Mesenchymal stem cell (in vitro differentiated cells and primary cell): ENCODE measurements around the gene WDFY3.

Experiments
- DNase-seq: peaks from one replicate; pipeline ENCODE4 v3.0.0-alpha.2; 2013
- H2AFZ ChIP-seq: one replicate; pipeline ENCODE4 v1.6.1; 2013; ENCODE audit warnings: low read depth, mild to moderate bottlenecking, control low read depth, inconsistent platforms, low read length, moderate library complexity
- H2AK5ac ChIP-seq: 2 replicates; pipeline ENCODE4 v1.6.1; 2013; ENCODE audit warnings: low read length, moderate library complexity, mild to moderate bottlenecking, inconsistent platforms; ENCODE audit not compliant: severe bottlenecking
- H2BK120ac ChIP-seq: one replicate; pipeline ENCODE4 v1.6.1; 2013; ENCODE audit warnings: low read depth, mild to moderate bottlenecking, inconsistent platforms, low read length, moderate library complexity
- H2BK12ac ChIP-seq, 2 experiments: one replicate each; pipeline ENCODE4 v1.6.1; 2013; ENCODE audit warnings: inconsistent platforms in 2 of 2, low read length in 2 of 2, mild to moderate bottlenecking in 2 of 2, moderate library complexity in 2 of 2, control low read depth in 1 of 2
- H2BK15ac ChIP-seq: one replicate; pipeline ENCODE4 v1.6.1; 2013; ENCODE audit warnings: mild to moderate bottlenecking, low read depth, inconsistent platforms; ENCODE audit not compliant: poor library complexity, severe bottlenecking
- H2BK5ac ChIP-seq: 2 replicates; pipeline ENCODE4 v1.6.1; 2013; ENCODE audit warnings: low read depth, mild to moderate bottlenecking, low read length, control low read depth, inconsistent platforms; ENCODE audit not compliant: poor library complexity, severe bottlenecking
- H3K14ac ChIP-seq, 2 experiments: one replicate each; pipeline ENCODE4 v1.6.1; 2013; ENCODE audit warnings: inconsistent platforms in 2 of 2, low read length in 2 of 2, control low read depth in 1 of 2, mild to moderate bottlenecking in 1 of 2, moderate library complexity in 1 of 2
- H3K18ac ChIP-seq, 2 experiments: one replicate each; pipeline ENCODE4 v1.6.1; 2013; ENCODE audit warnings: inconsistent platforms in 2 of 2, low read length in 2 of 2, control low read depth in 1 of 2, low read depth in 1 of 2, mild to moderate bottlenecking in 1 of 2
- H3K23ac ChIP-seq, 2 experiments: one replicate each; pipeline ENCODE4 v1.6.1; 2013; ENCODE audit warnings: inconsistent platforms in 2 of 2, low read length in 2 of 2, mild to moderate bottlenecking in 2 of 2, moderate library complexity in 2 of 2, control low read depth in 1 of 2
- H3K27ac ChIP-seq: 2 replicates; pipeline ENCODE4 v1.5.1; 2013; ENCODE audit warnings: mild to moderate bottlenecking, moderate library complexity, low read length, control low read depth, inconsistent platforms; ENCODE audit not compliant: poor library complexity, severe bottlenecking
- H3K27me3 ChIP-seq, 2 experiments: 2 replicates each; pipeline versions ENCODE4 v1.6.1 to v1.7.0; 2013; ENCODE audit warnings: low read length in 2 of 2, mild to moderate bottlenecking in 2 of 2, moderate library complexity in 2 of 2, control low read depth in 1 of 2, inconsistent platforms in 1 of 2; ENCODE audit not compliant: control insufficient read depth in 1 of 2, insufficient read depth in 1 of 2
- H3K36me3 ChIP-seq, 2 experiments: 2 replicates each; pipeline versions ENCODE4 v1.6.1 to v1.7.0; 2013; ENCODE audit warnings: low read length in 2 of 2, control low read depth in 1 of 2, inconsistent platforms in 1 of 2, low read depth in 1 of 2, mild to moderate bottlenecking in 1 of 2; ENCODE audit not compliant: insufficient read depth in 2 of 2, control insufficient read depth in 1 of 2
- H3K4ac ChIP-seq, 2 experiments: one replicate each; pipeline ENCODE4 v1.6.1; 2013; ENCODE audit warnings: inconsistent platforms in 2 of 2, low read length in 2 of 2, mild to moderate bottlenecking in 2 of 2, moderate library complexity in 2 of 2, control low read depth in 1 of 2, low read depth in 1 of 2
- H3K4me1 ChIP-seq: 2 replicates; pipeline ENCODE4 v1.6.1; 2013; ENCODE audit warnings: low read depth, low read length, control low read depth; ENCODE audit not compliant: control insufficient read depth, insufficient read depth
- H3K4me2 ChIP-seq: 2 replicates; pipeline ENCODE4 v1.6.1; 2013; ENCODE audit warnings: low read length, mild to moderate bottlenecking, inconsistent platforms; ENCODE audit not compliant: poor library complexity, severe bottlenecking
- H3K4me3 ChIP-seq, 2 experiments: 2 replicates each; pipeline versions ENCODE4 v1.5.1 to v1.7.0; 2013; ENCODE audit warnings: low read length in 2 of 2, mild to moderate bottlenecking in 2 of 2, control low read depth in 1 of 2, low read depth in 1 of 2; ENCODE audit not compliant: insufficient read depth in 1 of 2
- H3K79me1 ChIP-seq: replicated peaks from 2 replicates; pipeline ENCODE4 v1.6.1; 2013; ENCODE audit warnings: mild to moderate bottlenecking, control low read depth, low read length, inconsistent platforms; ENCODE audit not compliant: poor library complexity, severe bottlenecking
- H3K9ac ChIP-seq: 2 replicates; pipeline ENCODE4 v1.7.0; 2013; ENCODE audit warnings: mild to moderate bottlenecking, low read length, moderate library complexity
- H3K9me3 ChIP-seq: 2 replicates; pipeline ENCODE4 v1.7.0; 2013; ENCODE audit warnings: mild to moderate bottlenecking, low read length; ENCODE audit not compliant: control insufficient read depth
- H4K8ac ChIP-seq: one replicate; pipeline ENCODE4 v1.6.1; 2013; ENCODE audit warnings: inconsistent platforms, mild to moderate bottlenecking, low read length, moderate library complexity
- H4K91ac ChIP-seq: one replicate; pipeline ENCODE4 v1.6.1; 2013; ENCODE audit warnings: mild to moderate bottlenecking, low read length, inconsistent platforms
- WGBS: methylation state at CpG from one replicate; pipeline ENCODE4 v1.1.7; 2013; ENCODE audit warnings: mixed read lengths; 5-methylcytosine and 5-hydroxymethylcytosine counted together

The WDFY3 gene

DNA sequence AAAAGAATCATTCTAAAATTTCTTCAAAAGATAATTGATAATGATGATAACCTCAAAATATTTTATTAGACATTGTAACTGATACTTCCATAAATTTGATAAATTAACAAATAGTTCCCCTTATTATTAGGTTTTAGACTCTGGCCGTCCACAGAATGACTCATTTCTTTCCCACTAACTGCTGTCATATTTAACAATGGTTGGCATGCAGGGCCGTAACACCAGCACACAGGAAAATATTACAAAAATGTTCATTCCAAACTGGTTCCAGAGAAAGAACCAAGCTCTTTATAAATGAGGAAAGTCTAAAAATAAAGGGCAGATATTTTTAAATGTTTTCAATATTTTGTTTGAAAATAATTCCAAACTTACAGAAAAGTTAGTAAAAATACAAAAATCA is 28.2 kb downstream of the WDFY3 start:
- Histone ChIP-seq H4K8ac (no peak overlapping the region), H3K4ac (no peak overlapping the region), H4K91ac (no peak overlapping the region), H3K27ac (peak overlapping the region; percentile 69), H3K18ac (no peak overlapping the region), H2AK5ac (no peak overlapping the region), H3K4me2 (no peak overlapping the region), H2BK15ac (no peak overlapping the region), H3K36me3 (peaks cover 0 to 3% of the 10 kb centered on the region in 2 experiments), H3K23ac (no peak overlapping the region), H2BK12ac (no peak overlapping the region), H3K9me3 (peaks cover 27% of the 10 kb centered on the region), H3K9ac (peak overlapping the region; percentile 28), H3K79me1 (no peaks in the 10 kb centered on the region), H3K14ac (no peak overlapping the region), H3K4me1 (no peaks in the 10 kb centered on the region), H2AFZ (no peak overlapping the region), H2BK5ac (no peak overlapping the region), H3K27me3 (no peaks in the 10 kb centered on the region), H3K4me3 (no peak overlapping the region), H2BK120ac (no peak overlapping the region)
- WGBS = 0% methylated on average over 2 of the region's 2 CpGs
- peak; percentile 52 for DNase-seq

DNA sequence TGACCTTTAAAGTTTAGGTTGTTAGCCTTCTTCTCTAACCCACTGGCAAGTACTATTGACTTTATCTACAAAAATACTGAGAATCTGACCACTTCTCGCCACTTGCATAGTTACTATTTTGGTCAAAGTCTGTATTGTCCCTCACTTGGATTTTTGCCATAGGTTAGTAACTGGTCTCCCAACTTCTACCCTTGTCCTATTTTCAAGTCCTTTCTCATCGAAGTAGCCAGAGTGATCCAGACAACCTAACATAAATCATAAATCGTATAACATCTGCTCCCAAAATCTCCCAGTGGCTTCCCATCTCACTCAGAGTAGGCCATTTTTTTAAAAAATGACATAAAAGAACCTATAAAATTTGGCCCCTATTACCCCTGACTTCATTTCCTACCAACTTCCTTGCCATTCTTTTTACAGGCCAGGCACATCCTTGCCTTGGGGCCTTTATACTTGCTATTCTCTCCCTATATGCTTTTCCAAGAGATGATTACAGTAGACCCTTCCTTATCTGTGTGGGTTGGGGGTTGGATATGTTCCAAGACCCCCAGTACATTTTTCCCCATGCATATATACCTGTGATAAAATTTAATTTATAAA is 29.0 kb downstream of the WDFY3 start:
- H2BK12ac ChIP-seq = no peak overlapping the region
- H3K14ac ChIP-seq = no peak overlapping the region
- no peak for DNase-seq
- H2BK5ac ChIP-seq = no peak overlapping the region
- H2BK120ac ChIP-seq = no peak overlapping the region
- H3K23ac ChIP-seq = no peak overlapping the region
- H3K27ac ChIP-seq = peak overlapping the region; percentile 29
- H2BK15ac ChIP-seq = no peak overlapping the region
- no peaks in the 10 kb centered on the region for H3K4me1 ChIP-seq
- H2AFZ ChIP-seq = no peak overlapping the region
- no peak overlapping the region for H3K4me3 ChIP-seq
- H2AK5ac ChIP-seq = peak overlapping the region; percentile 77
- H4K8ac ChIP-seq = no peak overlapping the region
- WGBS = 90% methylated on average over 3 of the region's 3 CpGs
- H3K79me1 ChIP-seq = no peaks in the 10 kb centered on the region
- H3K4me2 ChIP-seq = no peak overlapping the region
- H3K9me3 ChIP-seq = peaks cover 22% of the 10 kb centered on the region
- no peaks in the 10 kb centered on the region for H3K27me3 ChIP-seq
- H3K9ac ChIP-seq = no peak overlapping the region
- no peak overlapping the region for H4K91ac ChIP-seq
- H3K18ac ChIP-seq = no peak overlapping the region
- peaks cover 0 to 2% of the 10 kb centered on the region in 2 experiments for H3K36me3 ChIP-seq
- H3K4ac ChIP-seq = no peak overlapping the region

- Histone ChIP-seq H3K4ac (no peak overlapping the region), H3K4me2 (no peak overlapping the region), H3K79me1 (no peaks in the 10 kb centered on the region), H2BK120ac (no peak overlapping the region), H2BK5ac (no peak overlapping the region), H4K91ac (no peak overlapping the region), H2BK15ac (no peak overlapping the region), H3K9me3 (peaks cover 9% of the 10 kb centered on the region), H2AFZ (no peak overlapping the region), H3K36me3 (peaks cover 0 to 3% of the 10 kb centered on the region in 2 experiments), H3K27me3 (no peaks in the 10 kb centered on the region), H3K4me3 (no peak overlapping the region), H2AK5ac (no peak overlapping the region), H3K4me1 (no peaks in the 10 kb centered on the region), H3K27ac (no peak overlapping the region), H3K14ac (no peak overlapping the region), H4K8ac (no peak overlapping the region), H3K9ac (no peak overlapping the region), H2BK12ac (no peak overlapping the region), H3K23ac (no peak overlapping the region), H3K18ac (no peak overlapping the region)
- DNase-seq = no peak
- WGBS = 100% methylated on average over 1 of the region's 2 CpGs
Measured at GRCh38 chr4:84936123-84936522, 30.4 kb downstream of the WDFY3 start.

- Histone ChIP-seq H2BK15ac (no peak overlapping the region), H3K27ac (no peak overlapping the region), H3K36me3 (peaks cover 12 to 35% of the 10 kb centered on the region in 2 experiments), H3K18ac (no peak overlapping the region), H3K79me1 (peaks cover 15% of the 10 kb centered on the region), H3K4ac (no peak overlapping the region), H2BK5ac (no peak overlapping the region), H2AFZ (no peak overlapping the region), H3K14ac (no peak overlapping the region), H4K91ac (no peak overlapping the region), H3K23ac (no peak overlapping the region), H4K8ac (no peak overlapping the region), H3K9ac (no peak overlapping the region), H3K4me2 (no peak overlapping the region), H3K4me1 (no peaks in the 10 kb centered on the region), H3K27me3 (no peaks in the 10 kb centered on the region), H2BK12ac (no peak overlapping the region), H3K9me3 (no peaks in the 10 kb centered on the region), H2AK5ac (no peak overlapping the region), H3K4me3 (no peak overlapping the region), H2BK120ac (no peak overlapping the region)
- WGBS = no CpG with 5 or more reads among the region's 1 CpG
- DNase-seq = no peak
Measured at GRCh38 chr4:84932462-84932861, 34.0 kb downstream of the WDFY3 start.
